ENCODE results near the gene TRIM14. TPM values are rescaled to one million over a fixed set of nuclear protein-coding genes. Genes with fewer than 3 reads are reported as not detected.

Gene TRIM14
- total and polyA plus RNA-seq, 2 of the 4 experiments (the other 2 are of a cell fraction): 3.0 to 8.5 TPM

GRCh38 chr9:98148486-98148885, 29.5 kb upstream of the TRIM14 start:
- no TSS peak for BruUV-seq (replicated peaks)
- H3K9me3 ChIP-seq (ENCODE audit: control insufficient read depth, insufficient read depth, low read length): no peaks in the 10 kb centered on the region

More at GRCh38 chr9:98148486-98148885, 29.5 kb upstream of the TRIM14 start:
- intact Hi-C loops (cut with micrococcal nuclease) (no loop called here), dilution Hi-C loops (cut with HindIII; ENCODE audit: low sequenced_read_pairs, unreplicated experiment) (no loop called here), in situ Hi-C loops (cut with MboI; ENCODE audit: low sequenced_read_pairs) (no loop called here)
- TF ChIP-seq MXI1 (IDR thresholded peaks at IDR 0.05; ENCODE audit: borderline replicate concordance, low read depth, low read length): no peak
- no peak for TF ChIP-seq FOS (IDR thresholded peaks at IDR 0.05; ENCODE audit: low read depth, low read length)
- no peak for TF ChIP-seq ELK1 (IDR thresholded peaks at IDR 0.05; ENCODE audit: borderline replicate concordance, low read depth, low read length)
- no peak for TF ChIP-seq MAZ (IDR thresholded peaks at IDR 0.05; ENCODE audit: borderline replicate concordance, low read depth, low read length)
- no peak for TF ChIP-seq SMC3 (IDR thresholded peaks at IDR 0.05; ENCODE audit: low read depth, low read length)
- TF ChIP-seq CEBPB (IDR thresholded peaks at IDR 0.05; ENCODE audit: low read depth, low read length): no peak
- TF ChIP-seq CHD1 (IDR thresholded peaks at IDR 0.05; ENCODE audit: low read depth, low read length): no peak
- TF ChIP-seq BHLHE40 (IDR thresholded peaks at IDR 0.05; ENCODE audit: low read depth, low read length): no peak
- no peak for TF ChIP-seq MAFK (IDR thresholded peaks at IDR 0.05; ENCODE audit: low read depth, low read length)
- no peak for TF ChIP-seq RFX5 (IDR thresholded peaks at IDR 0.05; ENCODE audit: low read depth, low read length)
- Histone ChIP-seq H2BK15ac (ENCODE audit: low read depth, low read length) (no peak overlapping the region), H2AFZ (replicated peaks; ENCODE audit: low read length, poor library complexity) (no peak overlapping the region), H3K4ac (ENCODE audit: low read depth, low read length) (no peak overlapping the region), H3K36me3 (ENCODE audit: control insufficient read depth, insufficient read depth, low read length) (no peaks in the 10 kb centered on the region), H3K27ac (ENCODE audit: insufficient read depth, low read length) (no peak overlapping the region), H4K91ac (ENCODE audit: insufficient read depth, low read depth, low read length) (no peak overlapping the region), H2AK9ac (replicated peaks; ENCODE audit: low read depth, low read length, poor library complexity) (no peak overlapping the region), H3K56ac (ENCODE audit: extremely low read depth, insufficient read depth, low read length) (no peak overlapping the region), H4K5ac (ENCODE audit: low read depth, low read length) (no peak overlapping the region), H2BK120ac (ENCODE audit: low read depth, low read length) (no peak overlapping the region), H3K14ac (replicated peaks; ENCODE audit: low read depth, low read length) (no peak overlapping the region), H2BK5ac (ENCODE audit: low read depth, low read length, poor library complexity, severe bottlenecking) (no peak overlapping the region), H3K18ac (ENCODE audit: low read depth, low read length) (no peak overlapping the region), H3K4me1 (ENCODE audit: control insufficient read depth, insufficient read depth, low read length) (peaks cover 6% of the 10 kb centered on the region; the same call in 1 of the 2 replicates), H3K23ac (ENCODE audit: low read depth, low read length) (no peak overlapping the region), H3K4me3 (ENCODE audit: insufficient read depth, low read depth, low read length) (no peak overlapping the region), H2BK20ac (ENCODE audit: low read depth, low read length) (no peak overlapping the region), H3K4me2 (ENCODE audit: low read depth, low read length) (no peak overlapping the region), H3K27me3 (ENCODE audit: control insufficient read depth, insufficient read depth, low read length) (no peaks in the 10 kb centered on the region), H4K8ac (ENCODE audit: low read depth in 2 of 2, low read length in 2 of 2) (no peak overlapping the region), H3K9me1 (ENCODE audit: insufficient read depth, low read length) (no peaks in the 10 kb centered on the region; the same call in 1 of the 2 replicates), H4K20me1 (ENCODE audit: insufficient read depth, low read length) (no peaks in the 10 kb centered on the region), H2AK5ac (ENCODE audit: low read depth, low read length) (no peak overlapping the region), H3K79me1 (ENCODE audit: low read depth in 1 of 2, low read length in 2 of 2) (no peaks in the 10 kb centered on the region), H3K9ac (ENCODE audit: low read depth, low read length) (no peak overlapping the region)
- ChIA-PET POLR2A (ENCODE audit: unreplicated experiment) (no interaction called here), CTCF (no interaction called here)
- ATAC-seq (ENCODE audit: low read depth) (no peak), DNase-seq (no peak)
- WGBS, 2 experiments (ENCODE audit: extremely low coverage in 2 of 2, insufficient read length in 1 of 2): no CpG with 5 or more reads among the region's 2 CpGs

Data from IMR-90 (cell line).